Measurements from ENCODE around the gene RNF121.

Gene RNF121

DNA sequence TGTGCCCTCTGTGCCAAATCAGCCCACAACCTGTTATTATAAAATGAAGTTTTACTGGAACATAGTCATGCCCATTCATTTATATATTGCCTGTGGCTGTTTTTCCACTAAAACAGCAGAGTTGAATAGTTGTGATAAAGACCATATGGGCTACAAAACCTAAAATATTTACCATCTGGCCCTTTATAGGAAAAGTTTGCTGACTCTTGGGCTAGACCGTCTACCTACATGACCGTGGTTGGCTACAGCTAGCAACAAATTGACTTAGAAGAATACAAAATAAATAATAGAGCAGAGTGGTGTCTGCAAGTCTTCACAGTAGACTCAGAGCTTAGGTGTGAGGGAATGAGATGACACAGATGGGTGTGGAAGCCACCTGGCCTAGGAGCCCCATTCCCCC lies 58.7 kb downstream of the RNF121 start:
- DNase-seq (ENCODE audit: low read depth, low spot score) = no peak

DNA sequence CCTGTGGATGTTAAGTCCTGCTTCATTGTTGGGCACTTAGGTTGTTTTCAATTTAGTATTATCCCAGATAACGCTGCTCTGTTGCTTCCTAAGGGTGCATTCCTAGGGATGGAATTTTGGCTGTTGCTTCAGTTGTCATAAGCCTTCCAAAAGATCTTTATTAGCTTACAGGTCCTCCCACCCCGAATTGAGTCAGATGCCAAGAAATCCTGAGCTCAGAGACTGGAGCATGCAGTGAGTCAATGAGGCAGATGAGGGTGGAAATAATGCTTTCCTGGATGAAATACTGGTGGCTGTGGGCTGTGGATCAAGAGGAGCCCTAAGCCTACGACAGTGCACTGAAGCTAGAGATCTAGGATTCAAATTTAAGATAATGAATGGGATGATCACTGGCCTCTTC lies 59.2 kb downstream of the RNF121 start:
- DNase-seq (ENCODE audit: low read depth, low spot score) = no peak

DNA sequence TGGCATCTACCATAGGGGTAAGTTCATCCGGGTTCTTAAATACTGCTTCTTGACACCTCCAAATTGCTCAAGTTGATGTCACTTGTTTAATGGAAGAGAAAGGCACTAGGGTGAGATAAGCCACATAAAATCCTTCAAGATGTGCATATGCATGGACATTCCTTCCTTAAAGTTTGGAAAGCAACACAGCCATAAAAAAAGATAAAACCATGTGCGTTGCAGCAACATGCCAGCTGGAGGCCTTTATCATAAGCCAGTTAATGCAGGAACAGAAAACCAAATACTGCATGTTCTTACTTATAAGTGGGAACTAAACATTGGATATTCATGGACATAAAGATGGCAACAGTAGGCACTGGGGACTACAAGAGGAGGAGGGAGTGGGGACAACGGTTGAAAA lies 61.9 kb downstream of the RNF121 start:
- DNase-seq (ENCODE audit: low read depth, low spot score) = no peak

- DNase-seq (ENCODE audit: low read depth, low spot score) = no peak
Observed at GRCh38 chr11:71991494-71991893, 62.6 kb downstream of the RNF121 start.

- DNase-seq (ENCODE audit: low read depth, low spot score) = no peak
Observed at GRCh38 chr11:71992136-71992730, 63.4 kb downstream of the RNF121 start.

DNA sequence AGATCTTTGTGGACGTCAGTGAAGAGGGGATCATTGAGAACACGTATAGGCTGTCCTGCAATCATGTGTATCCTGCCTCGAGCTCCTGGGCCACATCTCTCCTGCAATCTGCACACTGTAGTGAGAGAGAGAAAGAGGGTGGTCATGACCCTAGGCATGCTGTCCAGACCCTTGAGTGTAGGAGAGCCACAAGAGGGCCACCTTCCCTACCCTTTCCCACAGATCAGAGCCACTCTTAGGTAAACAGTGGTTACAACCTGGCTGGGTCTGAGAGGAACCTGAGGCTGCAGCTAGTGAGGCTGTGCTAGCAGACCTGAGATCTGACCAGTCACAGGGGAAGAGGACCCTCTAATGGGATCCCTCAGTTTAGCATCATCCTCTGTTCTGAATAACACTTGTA lies 65.9 kb downstream of the RNF121 start:
- no peak for DNase-seq (ENCODE audit: low read depth, low spot score)

- no peak for DNase-seq (ENCODE audit: low read depth, low spot score)
Observed at GRCh38 chr11:71995726-71996291, 67.0 kb downstream of the RNF121 start.

DNA sequence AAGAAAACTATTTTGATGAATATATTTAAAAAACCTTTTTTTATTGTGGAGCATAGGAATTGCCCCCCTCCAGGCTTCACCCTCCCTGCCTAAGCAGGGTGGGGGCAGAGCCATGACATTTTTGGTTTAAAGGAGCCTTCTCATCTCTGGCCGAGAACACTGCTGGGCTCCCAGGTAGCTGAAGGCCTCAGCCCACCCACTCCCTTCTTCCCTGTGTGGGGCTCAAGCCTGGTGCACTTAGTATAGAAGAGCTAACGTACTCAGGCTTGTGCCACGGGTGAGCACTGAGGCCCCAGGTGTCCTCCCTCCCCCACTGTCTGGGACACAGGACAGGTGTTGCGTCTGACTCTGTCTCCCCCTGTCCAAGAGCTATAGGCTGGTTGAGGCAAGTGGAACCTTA lies 67.7 kb downstream of the RNF121 start:
- no peak for DNase-seq (ENCODE audit: low read depth, low spot score)

- DNase-seq (ENCODE audit: low read depth, low spot score) = no peak
Observed at GRCh38 chr11:71996946-71997345, 68.1 kb downstream of the RNF121 start.

DNA sequence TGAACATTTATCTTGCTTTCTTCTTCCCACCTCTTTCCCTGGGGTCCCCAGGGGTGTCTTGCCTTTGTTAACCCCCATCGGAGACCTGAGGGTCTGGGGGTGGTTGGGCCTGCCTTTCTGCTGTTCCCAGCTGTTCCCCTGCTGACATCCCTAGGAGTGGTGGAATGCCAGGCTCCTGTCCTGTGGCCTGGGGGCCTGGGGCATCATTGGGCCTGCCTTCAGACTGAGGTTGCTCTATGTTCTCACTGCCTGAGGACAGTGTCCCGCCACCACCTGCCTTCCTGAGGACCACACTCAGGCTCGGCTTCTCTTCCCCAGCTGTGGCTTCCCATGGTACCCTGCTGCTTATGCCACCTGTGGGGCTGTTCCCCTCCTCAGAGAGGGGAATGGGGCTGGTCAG lies 68.7 kb downstream of the RNF121 start:
- peak; percentile 43 for DNase-seq (ENCODE audit: low read depth, low spot score)

GRCh38 chr11:71998061-71998460 lies 69.2 kb downstream of the RNF121 start:
- no peak for DNase-seq (ENCODE audit: low read depth, low spot score)

GRCh38 chr11:71998649-71999310 lies 69.9 kb downstream of the RNF121 start, which contains the start of gene IL18BP:
IL18BP (plus strand) TSS chr11:71998909; CDS start chr11:71999985, 1,076 bp downstream.
- DNase-seq (ENCODE audit: low read depth, low spot score) = no peak

DNA sequence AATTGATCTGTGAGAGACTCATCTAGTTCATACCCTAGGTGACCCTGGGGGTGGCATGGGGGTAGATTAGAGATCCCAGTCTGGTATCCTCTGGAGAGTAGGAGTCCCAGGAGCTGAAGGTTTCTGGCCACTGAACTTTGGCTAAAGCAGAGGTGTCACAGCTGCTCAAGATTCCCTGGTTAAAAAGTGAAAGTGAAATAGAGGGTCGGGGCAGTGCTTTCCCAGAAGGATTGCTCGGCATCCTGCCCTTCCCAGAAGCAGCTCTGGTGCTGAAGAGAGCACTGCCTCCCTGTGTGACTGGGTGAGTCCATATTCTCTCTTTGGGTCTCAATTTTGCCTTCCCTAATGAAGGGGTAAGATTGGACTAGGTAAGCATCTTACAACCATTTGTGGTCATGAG lies 70.5 kb downstream of the RNF121 start:
- DNase-seq (ENCODE audit: low read depth, low spot score) = no peak

- DNase-seq (ENCODE audit: low read depth, low spot score) = no peak
Observed at GRCh38 chr11:71999798-72000197, 71.0 kb downstream of the RNF121 start.

DNA sequence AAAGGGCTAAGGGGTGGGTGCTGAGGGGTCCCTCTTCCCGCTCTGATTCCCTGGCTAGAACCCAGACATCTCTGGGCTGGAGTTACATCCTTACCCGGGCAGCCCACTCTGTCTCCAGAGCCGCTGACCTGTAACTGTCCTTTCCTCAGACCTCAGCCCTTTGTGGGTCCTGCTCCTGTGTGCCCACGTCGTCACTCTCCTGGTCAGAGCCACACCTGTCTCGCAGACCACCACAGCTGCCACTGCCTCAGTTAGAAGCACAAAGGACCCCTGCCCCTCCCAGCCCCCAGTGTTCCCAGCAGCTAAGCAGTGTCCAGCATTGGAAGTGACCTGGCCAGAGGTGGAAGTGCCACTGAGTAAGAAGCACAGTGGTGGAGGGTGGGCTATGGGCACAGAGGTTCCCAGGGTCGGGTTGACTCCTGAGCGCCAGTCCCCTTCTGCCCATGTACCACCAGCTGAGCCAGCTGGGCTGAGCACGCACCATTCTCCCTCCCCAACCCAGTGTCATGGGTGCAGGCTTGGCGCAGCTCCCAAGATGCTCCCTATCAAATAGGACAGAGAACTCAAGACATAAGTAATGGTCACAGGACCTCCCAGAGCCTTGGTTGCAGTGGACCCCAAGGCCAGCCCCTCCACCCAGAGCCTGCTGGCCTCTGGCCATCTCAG lies 71.5 kb downstream of the RNF121 start:
- no peak for DNase-seq (ENCODE audit: low read depth, low spot score)

DNA sequence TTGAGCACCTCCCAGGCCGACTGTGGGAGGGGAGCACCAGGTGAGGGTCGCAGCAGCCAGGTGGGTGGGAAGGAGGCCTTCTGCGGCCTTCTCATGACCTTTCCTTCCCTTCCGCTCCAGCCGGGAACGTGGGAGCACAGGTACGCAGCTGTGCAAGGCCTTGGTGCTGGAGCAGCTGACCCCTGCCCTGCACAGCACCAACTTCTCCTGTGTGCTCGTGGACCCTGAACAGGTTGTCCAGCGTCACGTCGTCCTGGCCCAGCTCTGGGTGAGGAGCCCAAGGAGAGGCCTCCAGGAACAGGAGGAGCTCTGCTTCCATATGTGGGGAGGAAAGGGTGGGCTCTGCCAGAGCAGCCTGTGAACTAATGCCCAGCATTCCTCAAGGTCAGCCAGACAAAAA lies 72.4 kb downstream of the RNF121 start:
- no peak for DNase-seq (ENCODE audit: low read depth, low spot score)

GRCh38 chr11:72001834-72002591 lies 73.2 kb downstream of the RNF121 start:
- DNase-seq (ENCODE audit: low read depth, low spot score) = no peak

DNA sequence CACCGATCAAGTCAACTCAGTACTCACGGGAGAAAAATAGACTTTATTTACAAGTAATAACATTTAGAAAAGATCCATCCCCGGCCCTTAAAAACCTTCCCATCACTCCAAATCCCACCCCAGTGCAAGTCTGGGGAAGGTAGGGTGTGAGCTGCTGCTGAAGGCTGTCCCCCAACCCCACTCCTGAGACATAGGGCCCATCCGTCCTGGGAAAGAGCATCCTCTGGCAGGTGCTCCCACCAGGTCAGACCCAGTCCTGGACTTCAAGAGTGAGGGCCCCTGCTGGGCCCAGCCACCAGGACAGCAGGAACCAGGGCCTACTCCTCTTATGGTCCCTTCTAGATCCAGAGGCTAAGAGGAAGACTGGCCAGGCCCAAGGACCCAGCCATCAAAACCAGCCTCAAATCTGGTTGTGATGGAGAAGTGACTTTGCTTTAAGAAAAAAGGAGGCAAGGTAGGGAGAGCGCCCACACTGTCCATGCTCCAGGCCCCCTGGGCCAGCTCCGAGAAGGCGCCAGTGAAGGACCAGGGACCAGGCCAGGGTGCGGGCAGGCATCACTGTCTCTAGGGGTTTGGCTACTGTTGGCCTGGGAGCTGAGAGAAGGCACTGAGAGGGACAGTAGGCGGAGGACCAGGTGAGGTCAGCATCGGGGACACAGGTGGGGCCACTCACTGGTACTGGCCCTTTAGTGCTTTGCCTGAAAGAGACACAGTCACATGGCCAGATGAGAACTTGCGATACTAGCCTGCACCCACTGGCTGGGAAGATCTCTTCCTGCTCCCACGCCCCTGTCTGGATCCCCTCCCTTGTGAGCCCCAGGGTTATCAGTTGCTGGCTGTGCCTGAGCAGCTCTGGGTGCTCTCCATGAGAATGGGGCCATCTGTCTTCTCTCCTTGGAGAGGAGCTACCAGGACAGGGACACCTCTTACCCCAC lies 74.3 kb downstream of the RNF121 start:
- DNase-seq (ENCODE audit: low read depth, low spot score) = no peak

GRCh38 chr11:72003776-72004171 lies 74.9 kb downstream of the RNF121 start:
- no peak for DNase-seq (ENCODE audit: low read depth, low spot score)

GRCh38 chr11:72004515-72005346 lies 75.9 kb downstream of the RNF121 start:
- DNase-seq (ENCODE audit: low read depth, low spot score) = peak; percentile 40

All from ELF-1 (cell line).